Measurements from ENCODE around the gene BHLHE40. TPM values are rescaled to one million over a fixed set of nuclear protein-coding genes. Genes with fewer than 3 reads are reported as not detected.

Gene BHLHE40
- total and polyA plus RNA-seq, 2 of the 13 experiments (the other 11 are each of a cell fraction or from before 2014, with no cell fraction given): 1.8 to 51.0 TPM

DNA sequence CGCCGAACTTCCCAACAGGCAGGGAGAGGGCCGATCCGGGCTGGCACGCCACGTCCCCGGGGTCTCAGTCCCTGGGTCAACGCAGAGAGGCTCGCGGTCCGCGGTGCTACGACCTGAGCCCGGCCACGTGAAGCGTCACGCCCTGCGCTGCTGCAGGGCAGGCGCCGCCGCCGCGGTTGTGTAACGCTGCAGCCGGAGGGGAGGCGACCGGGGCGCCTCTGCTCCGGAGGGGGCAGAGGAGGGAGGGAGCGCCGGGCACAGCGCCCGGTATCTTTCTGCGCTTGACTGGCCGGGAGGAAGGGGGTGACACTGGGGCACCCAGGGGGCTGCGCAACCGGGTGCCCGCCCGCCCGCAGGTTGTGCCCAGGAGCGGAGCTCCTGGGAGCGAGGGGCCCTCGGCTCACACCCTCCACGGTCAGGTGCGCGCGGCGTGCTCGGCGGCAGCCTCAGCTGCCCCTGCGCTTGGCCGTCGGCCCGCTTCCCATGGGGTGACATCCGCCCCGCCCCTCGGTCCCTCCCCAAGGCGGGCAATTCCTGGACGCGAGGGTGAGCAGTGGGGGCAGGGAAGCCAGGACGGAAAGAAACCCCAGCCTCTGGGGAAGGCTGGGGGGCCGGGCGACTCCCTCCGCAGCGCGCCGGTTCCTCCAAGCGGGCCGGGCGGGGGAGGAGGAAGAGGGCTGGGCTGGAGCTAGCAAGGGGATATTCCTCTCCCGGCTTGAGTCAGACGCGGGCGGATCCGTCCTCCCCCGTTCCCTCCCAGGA, 852 bp upstream of the BHLHE40 start (continued):
- TF ChIP-seq TBX3 (IDR thresholded peaks at IDR 0.05; ENCODE audit: borderline replicate concordance) (peak; percentile 80), AGO2 (optimal IDR thresholded peaks at IDR 0.05; ENCODE audit: low read depth, low read length) (peak; percentile 85), NCOR1 (IDR thresholded peaks at IDR 0.05; ENCODE audit: borderline replicate concordance, low read length) (peak; percentile 61; the same call in 1 of the 2 replicates), SUZ12 (IDR thresholded peaks at IDR 0.05; ENCODE audit: low read depth, low read length) (no peak), NFIC (IDR thresholded peaks at IDR 0.05; ENCODE audit: low read length) (no peak), MZF1 (CRISPR knock-in tag; IDR thresholded peaks at IDR 0.05; ENCODE audit: borderline replicate concordance) (no peak), ZSCAN21 (CRISPR knock-in tag; IDR thresholded peaks at IDR 0.05; ENCODE audit: borderline replicate concordance) (peak; percentile 86), GTF2F1 (IDR thresholded peaks at IDR 0.05; ENCODE audit: low read length) (no peak), ZBTB20 (CRISPR knock-in tag; IDR thresholded peaks at IDR 0.05; ENCODE audit: borderline replicate concordance, low read depth) (peak; percentile 47; the same call in 1 of the 2 replicates), GATA4 (IDR thresholded peaks at IDR 0.05; ENCODE audit: borderline replicate concordance, low read depth) (peak; percentile 68), CENPT (CRISPR knock-in tag; IDR thresholded peaks at IDR 0.05; ENCODE audit: low read depth) (0 out of 2 replicates have a peak, but pooled peaks have one; percentile 72), GLI4 (CRISPR knock-in tag; IDR thresholded peaks at IDR 0.05; ENCODE audit: borderline replicate concordance) (no peak; the same call in 1 of the 2 replicates), ZNF317 (CRISPR knock-in tag; IDR thresholded peaks at IDR 0.05) (no peak; the same call in 1 of the 2 replicates), BRD4 (CRISPR knock-in tag; IDR thresholded peaks at IDR 0.05) (peak; percentile 36), JDP2 (CRISPR knock-in tag; IDR thresholded peaks at IDR 0.05; ENCODE audit: borderline replicate concordance) (peak; percentile 85; the same call in 1 of the 2 replicates), ZFP90 (CRISPR knock-in tag; IDR thresholded peaks at IDR 0.05; ENCODE audit: borderline replicate concordance) (no peak; the same call in 1 of the 2 replicates), ZNF446 (CRISPR knock-in tag; IDR thresholded peaks at IDR 0.05) (0 out of 2 replicates have a peak, but pooled peaks have one; percentile 37), PLRG1 (conservative IDR thresholded peaks at IDR 0.05) (no peak), GFI1 (CRISPR knock-in tag; IDR thresholded peaks at IDR 0.05; ENCODE audit: borderline replicate concordance) (no peak), SRSF1 (optimal IDR thresholded peaks at IDR 0.05; ENCODE audit: low read depth, low read length) (peak; percentile 94), ZNF12 (CRISPR knock-in tag; IDR thresholded peaks at IDR 0.05) (peak; percentile 39)
- TF ChIP-seq, protein P1, sequence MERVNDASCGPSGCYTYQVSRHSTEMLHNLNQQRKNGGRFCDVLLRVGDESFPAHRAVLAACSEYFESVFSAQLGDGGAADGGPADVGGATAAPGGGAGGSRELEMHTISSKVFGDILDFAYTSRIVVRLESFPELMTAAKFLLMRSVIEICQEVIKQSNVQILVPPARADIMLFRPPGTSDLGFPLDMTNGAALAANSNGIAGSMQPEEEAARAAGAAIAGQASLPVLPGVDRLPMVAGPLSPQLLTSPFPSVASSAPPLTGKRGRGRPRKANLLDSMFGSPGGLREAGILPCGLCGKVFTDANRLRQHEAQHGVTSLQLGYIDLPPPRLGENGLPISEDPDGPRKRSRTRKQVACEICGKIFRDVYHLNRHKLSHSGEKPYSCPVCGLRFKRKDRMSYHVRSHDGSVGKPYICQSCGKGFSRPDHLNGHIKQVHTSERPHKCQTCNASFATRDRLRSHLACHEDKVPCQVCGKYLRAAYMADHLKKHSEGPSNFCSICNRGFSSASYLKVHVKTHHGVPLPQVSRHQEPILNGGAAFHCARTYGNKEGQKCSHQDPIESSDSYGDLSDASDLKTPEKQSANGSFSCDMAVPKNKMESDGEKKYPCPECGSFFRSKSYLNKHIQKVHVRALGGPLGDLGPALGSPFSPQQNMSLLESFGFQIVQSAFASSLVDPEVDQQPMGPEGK (CRISPR knock-in tag; IDR thresholded peaks at IDR 0.05): peak; percentile 98
- TF ChIP-seq, protein P2, sequence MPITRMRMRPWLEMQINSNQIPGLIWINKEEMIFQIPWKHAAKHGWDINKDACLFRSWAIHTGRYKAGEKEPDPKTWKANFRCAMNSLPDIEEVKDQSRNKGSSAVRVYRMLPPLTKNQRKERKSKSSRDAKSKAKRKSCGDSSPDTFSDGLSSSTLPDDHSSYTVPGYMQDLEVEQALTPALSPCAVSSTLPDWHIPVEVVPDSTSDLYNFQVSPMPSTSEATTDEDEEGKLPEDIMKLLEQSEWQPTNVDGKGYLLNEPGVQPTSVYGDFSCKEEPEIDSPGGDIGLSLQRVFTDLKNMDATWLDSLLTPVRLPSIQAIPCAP (CRISPR knock-in tag; IDR thresholded peaks at IDR 0.05; ENCODE audit: low read depth): no peak
- TF ChIP-seq, protein P3, sequence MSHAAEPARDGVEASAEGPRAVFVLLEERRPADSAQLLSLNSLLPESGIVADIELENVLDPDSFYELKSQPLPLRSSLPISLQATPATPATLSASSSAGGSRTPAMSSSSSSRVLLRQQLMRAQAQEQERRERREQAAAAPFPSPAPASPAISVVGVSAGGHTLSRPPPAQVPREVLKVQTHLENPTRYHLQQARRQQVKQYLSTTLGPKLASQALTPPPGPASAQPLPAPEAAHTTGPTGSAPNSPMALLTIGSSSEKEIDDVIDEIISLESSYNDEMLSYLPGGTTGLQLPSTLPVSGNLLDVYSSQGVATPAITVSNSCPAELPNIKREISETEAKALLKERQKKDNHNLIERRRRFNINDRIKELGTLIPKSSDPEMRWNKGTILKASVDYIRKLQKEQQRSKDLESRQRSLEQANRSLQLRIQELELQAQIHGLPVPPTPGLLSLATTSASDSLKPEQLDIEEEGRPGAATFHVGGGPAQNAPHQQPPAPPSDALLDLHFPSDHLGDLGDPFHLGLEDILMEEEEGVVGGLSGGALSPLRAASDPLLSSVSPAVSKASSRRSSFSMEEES (CRISPR knock-in tag; IDR thresholded peaks at IDR 0.05): peak; percentile 82
- TF ChIP-seq, protein P4, sequence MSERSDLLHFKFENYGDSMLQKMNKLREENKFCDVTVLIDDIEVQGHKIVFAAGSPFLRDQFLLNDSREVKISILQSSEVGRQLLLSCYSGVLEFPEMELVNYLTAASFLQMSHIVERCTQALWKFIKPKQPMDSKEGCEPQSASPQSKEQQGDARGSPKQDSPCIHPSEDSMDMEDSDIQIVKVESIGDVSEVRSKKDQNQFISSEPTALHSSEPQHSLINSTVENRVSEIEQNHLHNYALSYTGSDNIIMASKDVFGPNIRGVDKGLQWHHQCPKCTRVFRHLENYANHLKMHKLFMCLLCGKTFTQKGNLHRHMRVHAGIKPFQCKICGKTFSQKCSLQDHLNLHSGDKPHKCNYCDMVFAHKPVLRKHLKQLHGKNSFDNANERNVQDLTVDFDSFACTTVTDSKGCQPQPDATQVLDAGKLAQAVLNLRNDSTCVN (CRISPR knock-in tag; IDR thresholded peaks at IDR 0.05; ENCODE audit: borderline replicate concordance): no peak; the same call in 1 of the 2 replicates
